HepG2 (cell line): ENCODE data around the gene TMEM139.

Experiments used
- AHR ChIP-seq: IDR thresholded peaks from 2 replicates; pipeline ENCODE4 v1.6.1; 2018; ENCODE audit warnings: missing genetic modification reagents, missing compliant biosample characterization
- POLR2AphosphoS5 ChIP-seq: IDR thresholded peaks from 2 replicates; pipeline ENCODE4 v1.6.1; 2012; ENCODE audit warnings: low read depth, low read length
- SIN3A ChIP-seq: IDR thresholded peaks from 2 replicates; pipeline ENCODE4 v1.6.1; 2011; ENCODE audit warnings: low read depth, mild to moderate bottlenecking, control low read depth, low read length, borderline replicate concordance
- ZNF333 ChIP-seq: sonication (generic); formaldehyde crosslinking; IDR thresholded peaks from 2 replicates; pipeline ENCODE4 v1.4.0; 2020; ENCODE audit warnings: mild to moderate bottlenecking, missing genetic modification reagents, borderline replicate concordance
- ZNF724P ChIP-seq: sonication (generic); formaldehyde crosslinking; IDR thresholded peaks from 2 replicates; pipeline ENCODE4 v1.8.0; 2022; ENCODE audit warnings: missing genetic modification reagents, borderline replicate concordance
- ZSCAN29 ChIP-seq: sonication (generic); formaldehyde crosslinking; conservative IDR thresholded peaks from 2 replicates; pipeline ENCODE4 v1.4.0; 2020; ENCODE audit warnings: mild to moderate bottlenecking, missing genetic modification reagents
- TF ChIP-seq, protein P1 (sequence below): sonication (generic); formaldehyde crosslinking; IDR thresholded peaks from 2 replicates; pipeline ENCODE4 v1.5.1; 2020; ENCODE audit warnings: missing genetic modification reagents, mild to moderate bottlenecking, borderline replicate concordance
- TF ChIP-seq, protein P2 (sequence below): sonication (generic); formaldehyde crosslinking; IDR thresholded peaks from 2 replicates; pipeline ENCODE4 v1.4.0; 2020; ENCODE audit warnings: mild to moderate bottlenecking, missing genetic modification reagents, borderline replicate concordance
- TF ChIP-seq, protein P3 (sequence below): sonication (generic); formaldehyde crosslinking; IDR thresholded peaks from 2 replicates; pipeline ENCODE4 v1.5.0; 2020; ENCODE audit warnings: mild to moderate bottlenecking, missing genetic modification reagents, moderate library complexity

DNA sequence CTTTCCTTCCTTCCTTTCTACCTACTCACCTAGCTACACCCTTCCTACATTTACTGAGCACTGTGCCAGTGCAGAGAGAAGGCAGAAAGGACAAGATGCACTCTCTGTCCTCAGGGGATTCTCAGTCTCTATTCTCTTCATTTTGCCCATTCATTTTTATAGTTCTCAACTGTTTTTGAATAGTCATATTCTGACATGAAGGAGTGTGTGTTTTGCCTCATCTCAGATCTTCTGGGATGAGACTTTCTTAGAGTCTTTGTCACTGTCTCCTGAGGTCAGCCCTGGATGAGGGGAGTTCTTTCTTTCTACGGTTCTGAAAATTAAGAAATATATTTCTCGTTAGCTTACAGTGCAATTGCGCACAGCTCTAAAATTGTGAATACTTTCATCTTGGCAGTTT lies 52.5 kb downstream of the TMEM139 start:
- TF ChIP-seq, protein P1, sequence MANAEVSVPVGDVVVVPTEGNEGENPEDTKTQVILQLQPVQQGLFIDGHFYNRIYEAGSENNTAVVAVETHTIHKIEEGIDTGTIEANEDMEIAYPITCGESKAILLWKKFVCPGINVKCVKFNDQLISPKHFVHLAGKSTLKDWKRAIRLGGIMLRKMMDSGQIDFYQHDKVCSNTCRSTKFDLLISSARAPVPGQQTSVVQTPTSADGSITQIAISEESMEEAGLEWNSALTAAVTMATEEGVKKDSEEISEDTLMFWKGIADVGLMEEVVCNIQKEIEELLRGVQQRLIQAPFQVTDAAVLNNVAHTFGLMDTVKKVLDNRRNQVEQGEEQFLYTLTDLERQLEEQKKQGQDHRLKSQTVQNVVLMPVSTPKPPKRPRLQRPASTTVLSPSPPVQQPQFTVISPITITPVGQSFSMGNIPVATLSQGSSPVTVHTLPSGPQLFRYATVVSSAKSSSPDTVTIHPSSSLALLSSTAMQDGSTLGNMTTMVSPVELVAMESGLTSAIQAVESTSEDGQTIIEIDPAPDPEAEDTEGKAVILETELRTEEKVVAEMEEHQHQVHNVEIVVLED (CRISPR knock-in tag), result no peak
- TF ChIP-seq, protein P2, sequence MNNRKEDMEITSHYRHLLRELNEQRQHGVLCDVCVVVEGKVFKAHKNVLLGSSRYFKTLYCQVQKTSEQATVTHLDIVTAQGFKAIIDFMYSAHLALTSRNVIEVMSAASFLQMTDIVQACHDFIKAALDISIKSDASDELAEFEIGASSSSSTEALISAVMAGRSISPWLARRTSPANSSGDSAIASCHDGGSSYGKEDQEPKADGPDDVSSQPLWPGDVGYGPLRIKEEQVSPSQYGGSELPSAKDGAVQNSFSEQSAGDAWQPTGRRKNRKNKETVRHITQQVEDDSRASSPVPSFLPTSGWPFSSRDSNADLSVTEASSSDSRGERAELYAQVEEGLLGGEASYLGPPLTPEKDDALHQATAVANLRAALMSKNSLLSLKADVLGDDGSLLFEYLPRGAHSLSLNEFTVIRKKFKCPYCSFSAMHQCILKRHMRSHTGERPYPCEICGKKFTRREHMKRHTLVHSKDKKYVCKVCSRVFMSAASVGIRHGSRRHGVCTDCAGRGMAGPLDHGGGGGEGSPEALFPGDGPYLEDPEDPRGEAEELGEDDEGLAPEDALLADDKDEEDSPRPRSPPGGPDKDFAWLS, result no peak
- TF ChIP-seq ZNF724P (CRISPR knock-in tag) (no peak), POLR2AphosphoS5 (no peak), ZNF333 (CRISPR knock-in tag) (no peak), SIN3A (no peak), ZSCAN29 (CRISPR knock-in tag) (no peak), AHR (no peak)
- TF ChIP-seq, protein P3, sequence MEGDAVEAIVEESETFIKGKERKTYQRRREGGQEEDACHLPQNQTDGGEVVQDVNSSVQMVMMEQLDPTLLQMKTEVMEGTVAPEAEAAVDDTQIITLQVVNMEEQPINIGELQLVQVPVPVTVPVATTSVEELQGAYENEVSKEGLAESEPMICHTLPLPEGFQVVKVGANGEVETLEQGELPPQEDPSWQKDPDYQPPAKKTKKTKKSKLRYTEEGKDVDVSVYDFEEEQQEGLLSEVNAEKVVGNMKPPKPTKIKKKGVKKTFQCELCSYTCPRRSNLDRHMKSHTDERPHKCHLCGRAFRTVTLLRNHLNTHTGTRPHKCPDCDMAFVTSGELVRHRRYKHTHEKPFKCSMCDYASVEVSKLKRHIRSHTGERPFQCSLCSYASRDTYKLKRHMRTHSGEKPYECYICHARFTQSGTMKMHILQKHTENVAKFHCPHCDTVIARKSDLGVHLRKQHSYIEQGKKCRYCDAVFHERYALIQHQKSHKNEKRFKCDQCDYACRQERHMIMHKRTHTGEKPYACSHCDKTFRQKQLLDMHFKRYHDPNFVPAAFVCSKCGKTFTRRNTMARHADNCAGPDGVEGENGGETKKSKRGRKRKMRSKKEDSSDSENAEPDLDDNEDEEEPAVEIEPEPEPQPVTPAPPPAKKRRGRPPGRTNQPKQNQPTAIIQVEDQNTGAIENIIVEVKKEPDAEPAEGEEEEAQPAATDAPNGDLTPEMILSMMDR (CRISPR knock-in tag), result no peak
